GM18499 (cell line): ENCODE measurements around the gene SAPCD2.
"Not testable (repeated sequence)": the region's sequence is repeated elsewhere in the genome, so short reads cannot be mapped to it uniquely, and the experiment has no call there.

Source experiments
- ATAC-seq: cut with Tn5 transposase; IDR thresholded peaks from one replicate; pipeline ENCODE4 v1.9.1; 2021; ENCODE audit warnings: moderate number of reproducible peaks; ENCODE audit not compliant: insufficient read depth, unreplicated experiment

Gene SAPCD2

GRCh38 chr9:137034039-137034708 lies 36.2 kb downstream of the SAPCD2 start:
- no peak for ATAC-seq

DNA sequence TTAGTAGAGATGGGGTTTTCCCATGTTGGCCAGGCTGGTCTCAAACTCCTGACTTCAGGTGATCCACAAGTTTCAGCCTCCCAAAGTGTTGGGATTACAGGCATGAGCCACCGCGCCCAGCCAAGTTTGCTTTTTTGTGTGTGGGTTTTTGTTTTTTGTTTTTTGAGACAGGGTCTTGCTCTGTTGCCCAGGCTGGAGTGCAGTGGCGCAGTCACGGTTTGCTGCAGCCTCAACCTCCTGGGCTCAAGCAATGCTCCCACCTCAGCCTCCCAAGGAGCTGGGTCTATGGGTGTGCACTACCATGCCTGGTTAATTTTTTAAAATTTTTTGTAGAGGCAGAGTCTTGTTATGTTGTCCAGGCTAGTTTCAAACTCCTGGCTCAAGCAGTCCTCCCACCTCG lies 36.9 kb downstream of the SAPCD2 start:
- ATAC-seq: not testable (repeated sequence)

- ATAC-seq: no peak
These were observed 37.5 kb downstream of the SAPCD2 start for GRCh38 chr9:137032858-137033257.

GRCh38 chr9:137031904-137032640 lies 38.3 kb downstream of the SAPCD2 start, which contains the start of gene FUT7:
FUT7 (minus strand) TSS chr9:137032088; CDS start chr9:137031991, 97 bp downstream.
- ATAC-seq: no peak

DNA sequence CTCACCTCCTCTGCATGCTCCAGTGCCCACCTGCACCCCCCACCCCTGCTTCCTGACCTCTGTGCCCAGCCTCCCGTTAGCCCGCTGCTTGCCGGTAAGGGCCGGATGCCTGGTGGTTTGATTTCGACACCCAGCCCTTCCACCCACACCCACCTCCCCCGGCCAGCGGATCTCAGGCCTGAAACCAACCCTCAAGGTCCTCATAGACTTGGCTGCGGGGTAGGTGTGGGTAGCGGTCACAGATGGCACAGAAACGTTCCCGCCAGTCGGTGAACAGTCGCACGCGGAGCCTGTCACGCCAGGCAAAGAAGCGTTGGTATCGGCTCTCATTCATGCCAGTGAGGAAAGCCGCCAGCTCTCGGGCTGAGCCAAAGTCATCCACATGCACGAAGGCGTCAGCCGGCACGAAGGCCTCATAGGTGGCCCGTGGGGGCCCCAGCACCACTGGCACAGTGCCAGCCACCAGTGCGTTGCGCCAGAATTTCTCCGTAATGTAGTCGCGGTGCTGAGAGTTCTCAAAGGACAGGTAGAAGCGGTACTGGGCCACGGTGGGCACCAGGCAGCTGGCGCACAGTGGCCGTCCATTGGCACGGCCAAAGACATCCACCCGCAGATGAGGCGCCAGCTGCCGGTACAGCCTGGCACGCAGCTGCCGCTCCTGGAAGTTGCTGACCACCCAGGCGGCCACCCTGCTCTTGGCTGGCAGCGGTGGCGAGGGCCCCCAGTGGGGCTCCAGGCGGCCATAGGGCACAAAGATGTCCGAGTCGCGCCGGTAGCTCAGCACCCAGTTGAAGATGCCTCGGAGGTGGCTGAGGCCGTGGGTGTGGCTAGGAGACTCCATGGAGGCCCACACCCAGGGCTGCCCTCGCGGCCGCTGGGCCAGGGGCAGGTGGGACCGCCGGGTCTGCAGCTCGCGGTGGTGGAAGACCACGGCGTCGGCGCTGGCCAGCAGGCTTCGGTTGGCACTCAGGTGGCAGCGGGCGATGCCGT lies 39.5 kb downstream of the SAPCD2 start:
- no peak for ATAC-seq

GRCh38 chr9:137030006-137030405 lies 40.4 kb downstream of the SAPCD2 start:
- no peak for ATAC-seq

- no peak for ATAC-seq
These were observed 41.1 kb downstream of the SAPCD2 start for GRCh38 chr9:137029058-137029936.

DNA sequence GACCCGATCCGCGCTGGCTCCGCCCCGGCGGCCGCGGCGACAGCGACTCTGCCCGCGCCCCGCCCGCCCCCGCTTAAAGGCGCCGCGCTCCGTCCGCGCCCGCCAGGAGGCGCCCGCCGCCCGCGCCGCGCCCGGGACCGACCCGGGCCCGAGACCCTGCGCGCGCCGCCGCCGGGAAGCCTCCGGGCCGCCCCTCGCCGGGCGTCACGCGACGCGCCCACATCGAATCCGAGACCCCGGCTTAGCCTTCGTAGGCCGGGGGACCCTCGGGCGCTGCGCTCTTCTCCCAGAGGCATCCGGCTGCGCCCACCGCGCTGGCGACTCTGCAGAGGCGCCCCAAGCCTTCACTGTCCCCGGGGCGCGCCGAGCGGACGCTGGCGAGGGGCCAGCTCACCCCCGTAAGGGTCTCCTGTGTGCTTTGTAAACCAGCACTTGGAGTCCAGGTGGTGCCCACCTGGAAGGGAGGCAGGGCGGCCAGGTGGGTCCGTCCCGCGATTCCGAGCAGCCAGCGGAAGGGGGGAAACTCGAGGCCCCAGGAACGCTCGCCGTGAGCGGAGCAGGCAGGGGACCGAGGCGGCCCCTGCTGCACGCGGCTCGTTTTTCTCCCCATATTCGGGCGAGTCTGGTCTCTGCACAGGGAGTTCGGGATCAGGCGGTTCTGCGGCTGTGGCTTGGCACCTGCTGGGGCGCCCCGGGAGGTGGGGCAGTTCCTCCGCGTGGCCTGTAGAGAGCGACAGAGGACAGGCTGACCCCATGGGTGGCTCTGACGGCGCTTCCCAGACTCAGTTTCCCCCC lies 41.9 kb downstream of the SAPCD2 start:
- ATAC-seq: no peak

- ATAC-seq: no peak
These were observed 42.7 kb downstream of the SAPCD2 start, which contains the start of gene ABCA2 for GRCh38 chr9:137027369-137028262. ABCA2 (minus strand) TSS chr9:137028237; CDS start chr9:137028140, 97 bp downstream.

- no peak for ATAC-seq
These were observed 43.5 kb downstream of the SAPCD2 start for GRCh38 chr9:137026828-137027227.

GRCh38 chr9:137026384-137026783 lies 44.0 kb downstream of the SAPCD2 start:
- ATAC-seq: no peak

DNA sequence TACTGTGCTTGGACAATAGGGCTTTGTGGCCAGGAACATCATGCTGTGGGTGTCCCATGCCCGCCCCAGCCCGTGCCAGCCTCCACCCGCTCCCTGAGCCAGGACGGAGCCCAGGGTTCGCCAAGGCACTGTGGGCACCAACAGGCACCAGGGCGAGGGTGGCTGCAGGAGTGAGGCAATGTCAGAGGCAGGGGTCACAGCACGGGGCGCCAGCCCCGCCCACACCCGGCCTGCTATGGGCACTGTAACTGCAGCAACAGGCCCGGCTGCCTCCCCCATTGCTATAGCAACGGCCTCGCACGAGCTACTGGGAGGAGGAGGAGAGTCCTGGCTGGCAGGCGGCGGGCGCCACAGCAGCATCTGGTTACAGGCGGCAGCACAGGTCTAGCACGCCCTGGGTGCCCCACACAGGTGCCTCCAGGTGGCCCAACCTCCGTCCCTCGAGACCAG lies 44.8 kb downstream of the SAPCD2 start:
- no peak for ATAC-seq

- no peak for ATAC-seq
These were observed 46.8 kb downstream of the SAPCD2 start for GRCh38 chr9:137023583-137023991.

DNA sequence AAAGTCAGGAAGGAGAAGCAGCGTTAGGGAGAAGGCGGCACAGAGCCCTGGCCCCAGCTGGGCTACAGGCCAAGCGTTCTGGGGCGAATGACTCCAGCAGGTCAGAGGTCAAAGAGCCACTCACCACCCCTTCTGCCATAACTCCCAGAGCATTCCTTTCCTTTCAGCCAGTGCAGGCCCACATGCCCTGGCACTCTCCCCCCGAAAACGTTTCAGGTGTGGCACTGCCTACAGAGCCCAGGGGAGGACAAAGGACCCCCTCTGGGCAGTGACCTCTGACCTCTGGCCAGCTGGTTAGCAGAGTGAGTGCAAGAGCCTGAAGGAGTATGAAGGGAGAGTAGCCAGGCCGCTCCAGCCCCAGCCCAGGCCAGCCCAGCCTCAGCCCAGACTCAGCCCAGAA lies 47.2 kb downstream of the SAPCD2 start:
- ATAC-seq: no peak

GRCh38 chr9:137022662-137023008 lies 47.7 kb downstream of the SAPCD2 start:
- ATAC-seq: no peak

DNA sequence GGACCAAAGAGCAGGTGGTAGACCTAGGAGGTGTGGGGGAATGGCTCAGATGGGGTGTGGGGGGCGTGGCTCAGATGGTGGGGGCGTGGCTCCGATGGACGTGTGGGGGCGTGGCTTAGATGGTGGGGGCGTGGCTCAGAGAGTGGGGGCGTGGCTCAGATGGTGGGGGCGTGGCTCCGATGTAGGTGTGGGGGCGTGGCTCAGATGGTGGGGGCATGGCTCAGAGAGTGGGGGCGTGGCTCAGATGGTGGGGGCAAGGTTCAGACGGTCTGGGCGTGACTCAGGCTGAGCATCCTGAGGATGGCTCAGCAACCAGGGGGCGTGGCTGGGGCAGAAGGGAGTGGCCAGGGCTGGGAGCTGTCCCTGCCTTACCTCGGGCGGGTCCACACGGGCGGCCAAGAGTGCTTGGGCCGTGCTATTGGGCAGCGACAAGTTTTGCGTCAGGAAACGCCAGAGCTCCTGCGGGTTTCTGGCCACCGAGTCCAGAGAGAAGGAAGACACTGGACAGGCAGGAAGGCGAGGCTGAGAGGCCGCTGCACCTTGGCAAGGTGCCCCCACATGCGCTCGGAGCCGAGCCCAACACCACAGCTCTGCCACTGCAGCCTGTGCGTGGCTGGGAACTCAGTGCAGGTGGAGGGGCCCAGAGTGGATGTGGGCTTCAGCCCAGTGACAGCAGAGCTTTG lies 48.2 kb downstream of the SAPCD2 start:
- ATAC-seq: no peak

DNA sequence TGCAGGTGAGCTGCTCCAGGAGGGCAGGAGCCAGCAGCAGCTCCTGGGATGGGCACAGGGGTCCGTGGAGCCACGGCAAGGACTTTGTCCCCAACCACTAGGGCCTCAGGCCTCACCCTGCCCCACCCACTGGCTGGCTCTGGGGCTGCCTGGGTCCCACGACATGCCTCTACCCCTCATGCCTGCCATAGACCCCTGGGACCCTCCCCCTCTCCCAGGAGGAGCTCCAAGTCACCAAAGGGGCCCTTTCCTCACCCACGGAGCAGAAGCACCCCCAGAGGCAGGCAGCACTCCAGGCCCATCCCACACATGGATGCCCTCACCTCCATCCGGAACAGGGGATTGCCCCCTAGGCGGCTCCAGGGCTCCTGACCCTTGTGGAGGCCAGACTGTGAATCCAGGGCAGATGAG lies 48.8 kb downstream of the SAPCD2 start:
- no peak for ATAC-seq
